Measurements from ENCODE around the gene INPP5E.

GRCh38 chr9:136379401-136379800, 60.2 kb downstream of the INPP5E start:
- no peak for TF ChIP-seq EZH2phosphoT487 (IDR thresholded peaks at IDR 0.05; ENCODE audit: borderline replicate concordance)
- no peak for TF ChIP-seq CTCF (conservative IDR thresholded peaks at IDR 0.05; ENCODE audit: low read length)
